K562 (cell line): ENCODE measurements around the gene NDUFV2. TPM values are rescaled to one million over a fixed set of nuclear protein-coding genes. Genes with fewer than 3 reads are reported as not detected.

Experiments
- ATAC-seq: fragments of 200-7000 bp; cut with Tn5 transposase; 3 replicates; pipeline ENCODE4 v1.9.1; 2020; ENCODE audit warnings: moderate library complexity
- BruUV-seq: library from RNA; stranded (reverse); fragments of 400-500 nt; replicated peaks from 2 replicates; lab custom pipeline; 2021; lab: Mats Ljungman, UMichigan
- CTCF ChIA-PET: fragments of 300-600 bp; formaldehyde crosslinking; extraction: SDS; loops from one replicate; lab custom pipeline; 2021; ENCODE audit warnings: low intra/inter-chr PET ratio; lab: Yijun Ruan, JAX
- POLR2A ChIA-PET: fragments of 300-600, 350-650 bp; sonication (Branson Sonifier 250); formaldehyde crosslinking; extraction: SDS; loops from one replicate; lab custom pipeline; 2021; ENCODE audit warnings: antibody characterized with exemption, inconsistent platforms; lab: Yijun Ruan, JAX
- DNase-seq, 4 experiments: peaks; one replicate each; pipeline versions ENCODE4 v3.0.0 to v3.0.0-alpha.2; 2011 to 2018; ENCODE audit warnings: low spot score in 3 of 4, mixed read lengths in 3 of 4; ENCODE audit errors: extremely low read depth in 1 of 4
- FAIRE-seq: peaks from 2 replicates; lab custom pipeline; 2011; peaks lifted over from hg19 to GRCh38; lab: Jason Lieb, UNC
- H2AFZ ChIP-seq: 2 replicates; pipeline ENCODE4 v1.6.0; 2011; ENCODE audit warnings: low read depth, low read length, control low read depth, inconsistent platforms
- H3K27ac ChIP-seq: fragments of 200-600 bp; 3 replicates; pipeline ENCODE4 v1.8.0; 2011; ENCODE audit warnings: low read depth, mild to moderate bottlenecking, control low read depth, inconsistent platforms, low read length, moderate library complexity, mixed read lengths; ENCODE audit errors: extremely low read depth
- H3K27me3 ChIP-seq, 2 experiments: fragments of 300-600 bp in 1 of 2; 2 replicates in 1 of 2; 3 replicates in 1 of 2; pipeline versions ENCODE4 v1.6.0 to v1.8.0; 2011; ENCODE audit warnings: inconsistent platforms in 2 of 2, low read length in 2 of 2, mild to moderate bottlenecking in 1 of 2, mixed read lengths in 1 of 2, moderate library complexity in 1 of 2; ENCODE audit not compliant: control insufficient read depth in 2 of 2, insufficient read depth in 2 of 2
- H3K36me3 ChIP-seq: fragments of 300-600 bp; 3 replicates; pipeline ENCODE4 v1.8.0; 2011; ENCODE audit warnings: mild to moderate bottlenecking, low read length, inconsistent platforms; ENCODE audit not compliant: control insufficient read depth, insufficient read depth
- H3K4me1 ChIP-seq, 2 experiments: fragments of 200-600 bp in 1 of 2; replicated peaks in 1 of 2; 2 replicates in 1 of 2; 3 replicates in 1 of 2; pipeline versions ENCODE4 v1.5.1 to v1.8.0; 2011; ENCODE audit warnings: inconsistent platforms in 2 of 2, low read length in 2 of 2, mild to moderate bottlenecking in 1 of 2, mixed read lengths in 1 of 2, moderate library complexity in 1 of 2; ENCODE audit not compliant: control insufficient read depth in 2 of 2, insufficient read depth in 2 of 2
- H3K4me2 ChIP-seq: 2 replicates; pipeline ENCODE4 v1.6.1; 2011; ENCODE audit warnings: low read length, control low read depth, inconsistent platforms, mixed read lengths; ENCODE audit not compliant: insufficient read depth
- H3K4me3 ChIP-seq: fragments of 200-600 bp; sonication (generic), shearing (Covaris generic); 2 replicates; pipeline ENCODE4 v1.5.1; 2016; ENCODE audit warnings: control low read depth, inconsistent platforms
- H3K79me2 ChIP-seq: fragments of 200-600 bp; 3 replicates; pipeline ENCODE4 v1.8.0; 2011; ENCODE audit warnings: low read length, inconsistent platforms; ENCODE audit not compliant: control insufficient read depth, insufficient read depth
- H3K9ac ChIP-seq, 2 experiments: 2 replicates each; pipeline versions ENCODE4 v1.6.0 to v1.6.1; 2011; ENCODE audit warnings: low read depth in 2 of 2, low read length in 2 of 2, control low read depth in 1 of 2, inconsistent platforms in 1 of 2, mild to moderate bottlenecking in 1 of 2, mixed read lengths in 1 of 2; ENCODE audit not compliant: insufficient read depth in 1 of 2
- H3K9me1 ChIP-seq: one replicate; pipeline ENCODE4 v1.6.0; 2011; ENCODE audit warnings: inconsistent platforms, mild to moderate bottlenecking, low read length, moderate library complexity; ENCODE audit not compliant: control insufficient read depth, insufficient read depth
- H3K9me3 ChIP-seq: replicated peaks from 2 replicates; pipeline ENCODE4 v1.5.1; 2011; ENCODE audit warnings: low read depth, low read length, inconsistent platforms; ENCODE audit not compliant: control insufficient read depth, insufficient read depth
- H4K20me1 ChIP-seq: replicated peaks from 2 replicates; pipeline ENCODE4 v1.6.1; 2011; ENCODE audit warnings: low read length, inconsistent platforms, mixed read lengths; ENCODE audit not compliant: control insufficient read depth, insufficient read depth
- CEBPG ChIP-seq, 3 experiments: fragments of 200-800 bp in 1 of 3; sonication (Bioruptor generic) in 1 of 3; sonication (generic) in 1 of 3; formaldehyde crosslinking in 1 of 3; IDR thresholded peaks in 2 of 3; conservative IDR thresholded peaks in 1 of 3; 2 replicates each; pipeline versions ENCODE4 v1.6.1 to v1.8.0; 2016 to 2022; ENCODE audit warnings: missing compliant biosample characterization in 2 of 3, missing genetic modification characterization in 2 of 3, mild to moderate bottlenecking in 1 of 3, missing genetic modification reagents in 1 of 3
- CHAMP1 ChIP-seq: fragments of 450-650 bp; IDR thresholded peaks from 2 replicates; pipeline ENCODE4 v1.6.1; 2016; ENCODE audit warnings: mild to moderate bottlenecking
- DIDO1 ChIP-seq: fragments of 450-650 bp; IDR thresholded peaks from 2 replicates; pipeline ENCODE4 v1.6.1; 2016; ENCODE audit warnings: low read depth, missing biosample characterization, missing genetic modification characterization
- HES1 ChIP-seq: fragments of 450-650 bp; IDR thresholded peaks from 2 replicates; pipeline ENCODE4 v1.6.1; 2016; ENCODE audit warnings: low read depth, mild to moderate bottlenecking, moderate library complexity
- HMGN3 ChIP-seq: IDR thresholded peaks from 2 replicates; pipeline ENCODE4 v1.6.1; 2011; ENCODE audit warnings: borderline replicate concordance, low read depth, mild to moderate bottlenecking, mixed read lengths, low read length; ENCODE audit not compliant: insufficient read length; ENCODE audit errors: extremely low read depth
- MXI1 ChIP-seq: IDR thresholded peaks from 2 replicates; pipeline ENCODE4 v1.6.1; 2011; ENCODE audit warnings: low read depth, mild to moderate bottlenecking, improper control_type of control experiment, low read length
- NCOA1 ChIP-seq: fragments of 450-650 bp; IDR thresholded peaks from 2 replicates; pipeline ENCODE4 v1.6.1; 2016; ENCODE audit warnings: low read depth
- NCOA2 ChIP-seq, 2 experiments: fragments of 450-650 bp; IDR thresholded peaks; 2 replicates each; pipeline ENCODE4 v1.6.1; 2018; ENCODE audit warnings: mild to moderate bottlenecking in 2 of 2, moderate library complexity in 1 of 2; ENCODE audit not compliant: partially characterized antibody in 2 of 2
- NONO ChIP-seq, 2 experiments: fragments of 200-400 bp in 1 of 2; fragments of 450-650 bp in 1 of 2; formaldehyde crosslinking in 1 of 2; IDR thresholded peaks; 2 replicates each; pipeline ENCODE4 v1.6.1; 2017; ENCODE audit warnings: low read depth in 2 of 2, mild to moderate bottlenecking in 2 of 2, moderate library complexity in 2 of 2, low read length in 1 of 2
- POLR2A ChIP-seq: fragments of 450-650 bp; conservative IDR thresholded peaks from 2 replicates; pipeline ENCODE4 v1.6.1; 2016
- PTTG1 ChIP-seq: fragments of 450-650 bp; IDR thresholded peaks from 2 replicates; pipeline ENCODE4 v1.6.1; 2016; ENCODE audit warnings: low read depth, mild to moderate bottlenecking, missing genetic modification characterization, missing compliant biosample characterization
- SAFB2 ChIP-seq: fragments of 200-400 bp; formaldehyde crosslinking; IDR thresholded peaks from 2 replicates; pipeline ENCODE4 v1.6.1; 2018; ENCODE audit warnings: borderline replicate concordance, low read length, low read depth, moderate library complexity; ENCODE audit not compliant: severe bottlenecking
- SFPQ ChIP-seq: fragments of 200-400 bp; formaldehyde crosslinking; IDR thresholded peaks from 2 replicates; pipeline ENCODE4 v1.6.1; 2017; ENCODE audit warnings: mild to moderate bottlenecking, low read depth, low read length, moderate library complexity
- SMC3 ChIP-seq: conservative IDR thresholded peaks from 2 replicates; pipeline ENCODE4 v1.6.1; 2011; ENCODE audit warnings: low read depth, low read length, improper control_type of control experiment; ENCODE audit not compliant: insufficient read depth
- SOX6 ChIP-seq: fragments of 450-650 bp; IDR thresholded peaks from 2 replicates; pipeline ENCODE4 v1.6.1; 2014; ENCODE audit warnings: mild to moderate bottlenecking
- TBP ChIP-seq: optimal IDR thresholded peaks from 2 replicates; pipeline ENCODE3; 2011; ENCODE audit warnings: low read depth, low read length, improper control_type of control experiment
- ZNF12 ChIP-seq: sonication (generic); formaldehyde crosslinking; IDR thresholded peaks from 2 replicates; pipeline ENCODE4 v1.4.0; 2020; ENCODE audit warnings: mild to moderate bottlenecking, missing genetic modification reagents
- ZNF445 ChIP-seq: fragments of 250-450 bp; sonication (Bioruptor Pico); IDR thresholded peaks from 2 replicates; pipeline ENCODE4 v1.4.0; 2020; ENCODE audit warnings: low read depth, mild to moderate bottlenecking, moderate library complexity
- WGBS: fragments of 100-300 bp; shearing (Covaris generic); methylation state at CpG from one replicate; pipeline ENCODE4 v1.1.6; 2016; ENCODE audit warnings: low coverage, mixed read lengths; ENCODE audit not compliant: insufficient coverage; ENCODE audit errors: missing lambda C conversion rate; 5-methylcytosine and 5-hydroxymethylcytosine counted together
- in situ Hi-C: fragments of 300-500 bp; cut with MboI; formaldehyde crosslinking; loops from 4 replicates; pipeline ENCODE4 v1.15.0; 2018; ENCODE audit warnings: inconsistent platforms, mixed read lengths
- intact Hi-C: fragments of 100-400 bp; cut with micrococcal nuclease; formaldehyde crosslinking; loops from 2 replicates; pipeline ENCODE4 v1.14.2; 2022
- polyA plus RNA-seq, 8 experiments: library from polyadenylated mRNA; depleted of rRNA in 4 of 8; stranded (reverse) in 5 of 8; unstranded in 3 of 8; fragments of >200 nt; fragmentation: Nextera tagmentation in 2 of 8; fragmentation: Illumina TruSeq in 1 of 8; extraction: Ambion mirVana in 2 of 8; extraction: Trizol in 1 of 8; gene quantifications; 2 replicates each; pipeline versions ENCODE4 v1.2.1 to v1.2.3, GENCODE V29; 2011 to 2014; ENCODE audit warnings: inconsistent platforms in 1 of 8, missing spikeins in 1 of 8
- total RNA-seq, 7 experiments: library from RNA; depleted of rRNA in 6 of 7; stranded (reverse); fragments of >200 nt in 6 of 7; fragmentation: Illumina TruSeq in 2 of 7; extraction: Trizol in 2 of 7; gene quantifications; 2 replicates each; pipeline versions ENCODE4 v1.2.1 to v1.2.3, GENCODE V29; 2011 to 2021; ENCODE audit warnings: low replicate concordance in 1 of 7

Gene NDUFV2
- total and polyA plus RNA-seq, 9 of the 15 experiments (the other 6 are each of a cell fraction or from before 2014, with no cell fraction given), result 213 to 550 (median 384) TPM

- peaks cover 20% of the 10 kb centered on the region for H3K36me3 ChIP-seq
- CTCF ChIA-PET, result no interaction called here
- ATAC-seq, result peak; percentile 40; the same call in 2 of the 3 replicates
- TF ChIP-seq SAFB2 (no peak), SOX6 (no peak), HES1 (no peak), PTTG1 (tag) (no peak), DIDO1 (tag) (no peak), SFPQ (no peak), POLR2A (no peak), MXI1 (no peak), NCOA2 (IDR thresholded peaks at IDR 0.05; ENCODE audit: partially characterized antibody in 2 of 2) (no peak), HMGN3 (no peak), SMC3 (no peak), ZNF12 (CRISPR knock-in tag) (no peak), ZNF445 (no peak), NCOA1 (no peak), CEBPG (CRISPR knock-in tag; IDR thresholded peaks at IDR 0.05) (peak; percentile 70; the same call in 1 of the 2 replicates), CEBPG (tag; conservative IDR thresholded peaks at IDR 0.05 in 1 of 2, IDR thresholded peaks at IDR 0.05 in 1 of 2) (peak; percentile 79 to 98), TBP (no peak), NONO (IDR thresholded peaks at IDR 0.05; ENCODE audit: low read depth in 2 of 2, low read length in 1 of 2) (no peak), CHAMP1 (0 out of 2 replicates have a peak, but pooled peaks have one; percentile 46)
These were observed 80.4 kb downstream of the NDUFV2 start for GRCh38 chr18:9182852-9183399.

More at GRCh38 chr18:9182852-9183399, 80.4 kb downstream of the NDUFV2 start:
- Histone ChIP-seq H2AFZ (no peak overlapping the region), H3K27me3 (no peaks in the 10 kb centered on the region), H3K4me3 (no peak overlapping the region), H3K9me1 (no peaks in the 10 kb centered on the region), H4K20me1 (no peaks in the 10 kb centered on the region), H3K4me2 (no peak overlapping the region), H3K27ac (no peak overlapping the region), H3K9ac (no peak overlapping the region), H3K4me1 (peaks cover 0 to 5% of the 10 kb centered on the region in 2 experiments; a peak in 2 of 5 replicates), H3K79me2 (peaks cover 51% of the 10 kb centered on the region), H3K9me3 (no peaks in the 10 kb centered on the region)
- in situ Hi-C loops, result no loop called here
- 52% methylated on average over 5 of the region's 5 CpGs for WGBS
- intact Hi-C loops, result no loop called here
- DNase-seq (no peak), FAIRE-seq (peak; percentile 84)
- BruUV-seq, result no TSS peak
- POLR2A ChIA-PET, result no interaction called here
